HepG2 (cell line): ENCODE results near the gene RAPGEFL1. TPM values are rescaled to one million over a fixed set of nuclear protein-coding genes. Genes with fewer than 3 reads are reported as not detected.
A peak's percentile ranks its signal among the peaks of the same experiment; 100 is the strongest.

ENCODE experiments used
- CEBPB ChIP-seq: IDR thresholded peaks from 2 replicates; pipeline ENCODE4 v1.6.1; 2011; ENCODE audit warnings: low read depth, low read length, improper control_type of control experiment, borderline replicate concordance
- FOSL1 ChIP-seq: sonication (generic); formaldehyde crosslinking; IDR thresholded peaks from 2 replicates; pipeline ENCODE4 v1.9.0; 2021; ENCODE audit warnings: missing genetic modification reagents, borderline replicate concordance
- HNF1A ChIP-seq, 2 experiments: sonication (generic) in 1 of 2; formaldehyde crosslinking in 1 of 2; IDR thresholded peaks; 2 replicates each; pipeline versions ENCODE4 v1.4.0 to v1.6.1; 2016 to 2020; ENCODE audit warnings: borderline replicate concordance in 1 of 2, low read depth in 1 of 2, mild to moderate bottlenecking in 1 of 2, missing genetic modification reagents in 1 of 2
- HNRNPL ChIP-seq: fragments of 200-400 bp; formaldehyde crosslinking; IDR thresholded peaks from 2 replicates; pipeline ENCODE4 v1.6.1; 2017; ENCODE audit warnings: mild to moderate bottlenecking, low read depth, low read length
- IRF9 ChIP-seq: sonication (generic); formaldehyde crosslinking; IDR thresholded peaks from 2 replicates; pipeline ENCODE4 v1.8.0; 2022; ENCODE audit warnings: missing genetic modification reagents, mild to moderate bottlenecking, borderline replicate concordance
- KLF9 ChIP-seq: IDR thresholded peaks from 2 replicates; pipeline ENCODE4 v1.6.1; 2016; ENCODE audit warnings: low read depth
- REPIN1 ChIP-seq: sonication (generic); formaldehyde crosslinking; IDR thresholded peaks from 2 replicates; pipeline ENCODE4 v1.8.0; 2022; ENCODE audit warnings: missing genetic modification reagents, low read depth, mild to moderate bottlenecking, borderline replicate concordance
- SALL1 ChIP-seq: sonication (generic); formaldehyde crosslinking; IDR thresholded peaks from 2 replicates; pipeline ENCODE4 v1.8.0; 2022; ENCODE audit warnings: mild to moderate bottlenecking, missing genetic modification reagents
- SP1 ChIP-seq, 2 experiments: fragments of 450-650 bp in 1 of 2; sonication (generic) in 1 of 2; formaldehyde crosslinking in 1 of 2; IDR thresholded peaks; 2 replicates each; pipeline versions ENCODE4 v1.4.0 to v1.6.1; 2016 to 2020; ENCODE audit warnings: missing genetic modification reagents in 1 of 2
- ZNF225 ChIP-seq: sonication (generic); formaldehyde crosslinking; IDR thresholded peaks from 2 replicates; pipeline ENCODE4 v1.4.0; 2020; ENCODE audit warnings: mild to moderate bottlenecking, missing genetic modification reagents
- ZNF775 ChIP-seq: sonication (generic); formaldehyde crosslinking; IDR thresholded peaks from 2 replicates; pipeline ENCODE4 v1.4.0; 2020; ENCODE audit warnings: missing genetic modification reagents, mild to moderate bottlenecking, moderate library complexity, borderline replicate concordance
- ZNF784 ChIP-seq: sonication (generic); formaldehyde crosslinking; IDR thresholded peaks from 2 replicates; pipeline ENCODE4 v1.5.1; 2020; ENCODE audit warnings: missing genetic modification reagents, mild to moderate bottlenecking, borderline replicate concordance
- polyA plus RNA-seq, 8 experiments: library from polyadenylated mRNA; depleted of rRNA in 3 of 8; stranded (reverse) in 7 of 8; unstranded in 1 of 8; fragments of >200 nt; fragmentation: Illumina TruSeq in 4 of 8; extraction: Trizol in 4 of 8; gene quantifications; 2 replicates each; pipeline versions ENCODE4 v1.2.1 to v1.2.3, GENCODE V29; 2011 to 2016; ENCODE audit warnings: low read depth in 4 of 8, missing spikeins in 1 of 8, mixed read lengths in 1 of 8; ENCODE audit not compliant: insufficient read depth in 1 of 8
- total RNA-seq, 5 experiments: library from RNA; depleted of rRNA; stranded (reverse); fragments of >200 nt; fragmentation: Illumina TruSeq; extraction: Trizol; gene quantifications; 2 replicates each; pipeline ENCODE4 v1.2.3, GENCODE V29; 2016; ENCODE audit warnings: low read depth in 1 of 5
- TF ChIP-seq, protein P1 (sequence below): sonication (generic); formaldehyde crosslinking; IDR thresholded peaks from 2 replicates; pipeline ENCODE4 v1.9.0; 2022; ENCODE audit warnings: missing genetic modification reagents, mild to moderate bottlenecking, borderline replicate concordance
- TF ChIP-seq, protein P2 (sequence below): sonication (generic); formaldehyde crosslinking; conservative IDR thresholded peaks from 2 replicates; pipeline ENCODE4 v1.8.0; 2022; ENCODE audit warnings: mild to moderate bottlenecking, moderate library complexity, missing genetic modification reagents
- TF ChIP-seq, protein P3 (sequence below): sonication (generic); formaldehyde crosslinking; IDR thresholded peaks from 2 replicates; pipeline ENCODE4 v1.8.1; 2022; ENCODE audit warnings: low read depth, mild to moderate bottlenecking, missing genetic modification reagents

The RAPGEFL1 gene
- total and polyA plus RNA-seq, 2 of the 13 experiments (the other 11 are each of a cell fraction or from before 2014, with no cell fraction given) = 4.5 to 7.8 TPM

GRCh38 chr17:40168262-40168832 is 8.9 kb upstream of the RAPGEFL1 start (continued):
- TF ChIP-seq, protein P1, sequence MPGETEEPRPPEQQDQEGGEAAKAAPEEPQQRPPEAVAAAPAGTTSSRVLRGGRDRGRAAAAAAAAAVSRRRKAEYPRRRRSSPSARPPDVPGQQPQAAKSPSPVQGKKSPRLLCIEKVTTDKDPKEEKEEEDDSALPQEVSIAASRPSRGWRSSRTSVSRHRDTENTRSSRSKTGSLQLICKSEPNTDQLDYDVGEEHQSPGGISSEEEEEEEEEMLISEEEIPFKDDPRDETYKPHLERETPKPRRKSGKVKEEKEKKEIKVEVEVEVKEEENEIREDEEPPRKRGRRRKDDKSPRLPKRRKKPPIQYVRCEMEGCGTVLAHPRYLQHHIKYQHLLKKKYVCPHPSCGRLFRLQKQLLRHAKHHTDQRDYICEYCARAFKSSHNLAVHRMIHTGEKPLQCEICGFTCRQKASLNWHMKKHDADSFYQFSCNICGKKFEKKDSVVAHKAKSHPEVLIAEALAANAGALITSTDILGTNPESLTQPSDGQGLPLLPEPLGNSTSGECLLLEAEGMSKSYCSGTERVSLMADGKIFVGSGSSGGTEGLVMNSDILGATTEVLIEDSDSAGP (CRISPR knock-in tag) = no peak
- TF ChIP-seq SALL1 (CRISPR knock-in tag) (peak; percentile 57), HNRNPL (no peak), HNF1A (IDR thresholded peaks at IDR 0.05; ENCODE audit: low read depth) (no peak; the same call in 1 of the 2 replicates), HNF1A (CRISPR knock-in tag; IDR thresholded peaks at IDR 0.05; ENCODE audit: borderline replicate concordance) (no peak), SP1 (IDR thresholded peaks at IDR 0.05) (no peak), SP1 (CRISPR knock-in tag; IDR thresholded peaks at IDR 0.05) (no peak), CEBPB (no peak), FOSL1 (CRISPR knock-in tag) (no peak), IRF9 (CRISPR knock-in tag) (no peak), ZNF784 (no peak), REPIN1 (CRISPR knock-in tag) (no peak), KLF9 (CRISPR knock-in tag) (no peak), ZNF225 (CRISPR knock-in tag) (no peak), ZNF775 (peak; percentile 96)
- TF ChIP-seq, protein P2, sequence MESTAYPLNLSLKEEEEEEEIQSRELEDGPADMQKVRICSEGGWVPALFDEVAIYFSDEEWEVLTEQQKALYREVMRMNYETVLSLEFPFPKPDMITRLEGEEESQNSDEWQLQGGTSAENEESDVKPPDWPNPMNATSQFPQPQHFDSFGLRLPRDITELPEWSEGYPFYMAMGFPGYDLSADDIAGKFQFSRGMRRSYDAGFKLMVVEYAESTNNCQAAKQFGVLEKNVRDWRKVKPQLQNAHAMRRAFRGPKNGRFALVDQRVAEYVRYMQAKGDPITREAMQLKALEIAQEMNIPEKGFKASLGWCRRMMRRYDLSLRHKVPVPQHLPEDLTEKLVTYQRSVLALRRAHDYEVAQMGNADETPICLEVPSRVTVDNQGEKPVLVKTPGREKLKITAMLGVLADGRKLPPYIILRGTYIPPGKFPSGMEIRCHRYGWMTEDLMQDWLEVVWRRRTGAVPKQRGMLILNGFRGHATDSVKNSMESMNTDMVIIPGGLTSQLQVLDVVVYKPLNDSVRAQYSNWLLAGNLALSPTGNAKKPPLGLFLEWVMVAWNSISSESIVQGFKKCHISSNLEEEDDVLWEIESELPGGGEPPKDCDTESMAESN = no peak
- TF ChIP-seq, protein P3, sequence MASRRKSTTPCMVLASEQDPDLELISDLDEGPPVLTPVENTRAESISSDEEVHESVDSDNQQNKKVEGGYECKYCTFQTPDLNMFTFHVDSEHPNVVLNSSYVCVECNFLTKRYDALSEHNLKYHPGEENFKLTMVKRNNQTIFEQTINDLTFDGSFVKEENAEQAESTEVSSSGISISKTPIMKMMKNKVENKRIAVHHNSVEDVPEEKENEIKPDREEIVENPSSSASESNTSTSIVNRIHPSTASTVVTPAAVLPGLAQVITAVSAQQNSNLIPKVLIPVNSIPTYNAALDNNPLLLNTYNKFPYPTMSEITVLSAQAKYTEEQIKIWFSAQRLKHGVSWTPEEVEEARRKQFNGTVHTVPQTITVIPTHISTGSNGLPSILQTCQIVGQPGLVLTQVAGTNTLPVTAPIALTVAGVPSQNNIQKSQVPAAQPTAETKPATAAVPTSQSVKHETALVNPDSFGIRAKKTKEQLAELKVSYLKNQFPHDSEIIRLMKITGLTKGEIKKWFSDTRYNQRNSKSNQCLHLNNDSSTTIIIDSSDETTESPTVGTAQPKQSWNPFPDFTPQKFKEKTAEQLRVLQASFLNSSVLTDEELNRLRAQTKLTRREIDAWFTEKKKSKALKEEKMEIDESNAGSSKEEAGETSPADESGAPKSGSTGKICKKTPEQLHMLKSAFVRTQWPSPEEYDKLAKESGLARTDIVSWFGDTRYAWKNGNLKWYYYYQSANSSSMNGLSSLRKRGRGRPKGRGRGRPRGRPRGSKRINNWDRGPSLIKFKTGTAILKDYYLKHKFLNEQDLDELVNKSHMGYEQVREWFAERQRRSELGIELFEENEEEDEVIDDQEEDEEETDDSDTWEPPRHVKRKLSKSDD (CRISPR knock-in tag) = no peak
